HG03095 (cell line): ENCODE results near the gene PFDN5.
"Not testable (repeated sequence)": the region's sequence is repeated elsewhere in the genome, so short reads cannot be mapped to it uniquely, and the experiment has no call there.

Source experiments
- ATAC-seq: cut with Tn5 transposase; IDR thresholded peaks from one replicate; pipeline ENCODE4 v1.9.1; 2021; ENCODE audit warnings: moderate library complexity; ENCODE audit not compliant: unreplicated experiment

PFDN5 gene

DNA sequence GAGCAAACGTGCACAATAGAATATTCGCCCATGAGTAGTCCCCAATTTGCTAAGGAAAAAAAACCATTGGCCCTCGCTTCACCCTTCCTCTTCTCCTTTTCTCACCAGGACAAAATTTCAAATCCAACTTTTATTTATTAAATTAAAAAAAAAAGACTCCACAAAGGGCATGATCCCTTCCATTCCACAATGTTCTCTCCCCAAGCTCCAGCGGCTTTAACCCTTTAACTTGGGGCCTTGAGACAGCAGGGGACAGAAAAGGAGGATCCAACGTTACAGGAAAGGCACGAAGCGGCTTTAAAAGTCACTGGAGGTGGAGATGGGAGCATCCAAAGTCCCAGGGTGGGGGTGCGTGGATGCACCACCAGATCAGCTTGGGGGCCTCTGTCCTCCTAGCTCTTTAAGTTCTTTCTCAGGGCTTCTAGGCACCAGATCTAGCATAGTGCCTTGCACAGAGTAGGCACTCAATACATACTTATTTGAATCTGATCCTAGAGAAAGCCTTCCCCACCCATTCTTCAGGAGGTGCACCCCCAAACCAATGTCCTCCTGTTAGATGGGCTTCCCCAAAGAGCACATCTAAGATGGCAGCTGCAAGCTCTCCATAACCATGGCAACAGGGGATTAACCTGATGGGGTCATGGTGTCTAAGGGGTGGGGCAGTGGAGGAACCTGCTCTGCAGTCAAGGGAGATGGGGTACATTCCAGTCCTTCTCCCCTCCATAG is 31.3 kb downstream of the PFDN5 start:
- no peak for ATAC-seq

DNA sequence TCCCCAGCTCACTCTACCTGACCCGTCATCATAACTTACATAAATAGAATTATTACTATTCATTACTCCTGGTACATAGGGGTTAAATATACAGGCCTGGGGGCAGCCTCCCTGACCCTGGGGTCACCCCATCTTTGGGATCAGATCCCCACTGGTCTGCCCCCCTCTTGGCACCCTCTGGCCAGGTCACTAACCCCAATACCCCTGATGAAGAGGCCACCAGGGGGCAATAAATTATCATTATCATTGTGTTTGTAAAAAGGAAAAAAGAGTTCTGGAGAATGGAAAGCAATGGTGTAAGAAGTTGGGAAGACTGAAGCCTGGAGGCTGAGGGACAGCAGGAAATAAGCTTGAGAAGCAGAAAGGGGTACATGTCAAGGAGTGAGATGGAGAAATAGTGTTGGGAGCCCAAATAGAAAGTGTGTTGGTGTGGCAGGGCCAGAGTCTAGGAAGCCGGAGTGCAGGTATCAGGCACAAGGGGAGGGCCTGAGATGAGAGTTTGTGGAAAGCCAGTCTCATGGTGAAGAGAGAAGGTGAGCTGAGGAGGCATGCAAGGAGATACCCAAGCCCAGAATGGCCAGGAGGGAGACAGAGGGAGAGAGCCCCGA is 32.2 kb downstream of the PFDN5 start:
- ATAC-seq, result no peak

DNA sequence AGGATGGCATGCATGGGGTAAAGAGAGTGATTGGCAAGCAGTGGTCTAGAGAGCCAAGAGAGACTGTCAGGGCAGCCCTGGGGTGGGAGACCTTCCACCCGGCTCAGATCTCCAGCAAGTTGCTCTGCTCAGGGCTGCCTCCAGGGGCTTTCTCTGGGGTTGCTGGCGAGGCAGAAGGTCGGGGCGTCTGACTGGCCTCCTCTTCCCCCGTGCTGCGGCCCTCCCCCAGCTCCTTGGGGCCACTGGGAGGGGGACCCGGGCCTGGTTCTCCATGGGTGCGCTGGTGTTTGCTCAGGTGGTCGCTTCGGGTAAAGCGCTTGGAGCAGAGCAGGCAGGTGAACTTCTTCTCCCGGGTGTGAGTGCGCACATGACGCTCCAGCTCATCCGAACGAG is 32.7 kb downstream of the PFDN5 start:
- no peak for ATAC-seq

DNA sequence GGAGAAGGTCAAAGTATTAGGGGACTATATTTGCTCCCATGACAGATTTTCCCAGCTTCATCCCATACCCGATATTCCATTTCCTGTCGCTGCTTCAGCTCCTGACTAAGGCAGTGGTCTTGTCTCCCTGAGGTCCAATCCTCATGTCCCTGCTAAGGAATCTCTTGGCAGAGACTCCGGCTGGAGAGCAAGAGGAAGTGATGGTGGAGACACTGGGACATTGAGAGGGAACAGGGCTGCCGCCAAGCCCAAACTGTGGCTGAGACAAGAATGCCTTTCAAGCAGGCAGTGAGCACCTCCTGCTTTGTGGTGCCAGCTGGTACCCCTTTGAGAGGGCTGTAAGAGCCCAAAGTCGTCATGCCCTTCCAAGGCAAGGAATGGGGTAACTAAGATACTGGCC is 35.3 kb downstream of the PFDN5 start:
- no peak for ATAC-seq

DNA sequence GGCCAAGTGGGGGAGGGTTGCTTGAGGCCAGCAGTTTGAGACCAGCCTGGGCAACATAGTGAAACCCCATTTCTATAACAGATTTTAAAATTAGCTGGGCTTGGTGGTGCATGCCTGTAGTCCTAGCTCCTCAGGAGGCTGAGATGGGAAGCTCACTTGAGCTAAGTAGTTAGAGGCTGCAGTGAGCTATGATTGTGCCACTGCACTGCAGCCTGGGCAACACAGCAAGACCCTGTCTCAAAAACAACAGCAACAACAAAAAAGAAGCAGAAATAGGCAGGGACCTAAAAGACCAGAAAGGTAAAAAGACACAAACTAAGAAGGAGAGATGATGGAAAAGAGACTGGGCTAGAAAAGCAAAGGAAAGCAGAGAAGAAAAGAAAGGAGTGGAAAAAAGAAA is 37.0 kb downstream of the PFDN5 start:
- not testable (repeated sequence) for ATAC-seq

DNA sequence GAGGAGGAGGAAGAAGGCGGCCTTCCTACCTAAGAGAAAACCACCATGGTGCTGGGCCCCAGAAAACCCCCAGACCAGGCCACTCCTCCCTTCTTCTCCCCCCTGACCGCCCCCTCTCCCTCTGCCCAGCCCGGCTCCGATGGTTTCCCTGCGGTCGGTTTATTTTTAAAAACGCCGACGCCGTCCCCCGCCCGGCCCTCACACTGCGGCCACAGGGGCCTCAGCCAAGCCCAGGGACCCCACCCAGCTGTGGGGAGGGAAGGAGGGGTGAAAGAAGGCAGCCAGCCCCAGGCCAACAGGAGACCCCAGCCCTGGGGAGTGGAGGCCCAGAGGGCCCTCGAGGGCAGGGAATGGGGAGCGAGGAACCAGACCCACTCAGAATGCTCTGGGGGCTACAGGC is 37.4 kb downstream of the PFDN5 start:
- ATAC-seq, result no peak

DNA sequence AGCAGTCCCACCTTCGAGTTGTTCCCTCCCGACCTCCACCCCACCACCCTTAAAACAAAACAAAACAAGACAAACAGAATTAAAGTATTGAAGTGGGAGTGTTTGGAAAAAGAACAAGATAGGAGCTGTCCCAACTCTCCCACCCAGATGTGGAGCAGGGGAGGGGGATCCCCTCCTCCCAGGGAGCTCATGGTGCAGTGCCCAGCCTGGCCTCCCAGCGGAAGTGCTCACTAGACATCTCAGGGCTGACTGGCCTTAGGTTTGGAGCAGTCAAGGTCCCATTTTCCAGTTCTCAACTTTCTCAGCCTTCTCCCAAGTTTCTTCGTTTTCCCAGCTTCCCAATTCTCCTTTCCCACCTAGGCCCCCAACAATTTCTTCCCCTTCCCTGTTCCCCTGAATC is 37.9 kb downstream of the PFDN5 start:
- no peak for ATAC-seq

DNA sequence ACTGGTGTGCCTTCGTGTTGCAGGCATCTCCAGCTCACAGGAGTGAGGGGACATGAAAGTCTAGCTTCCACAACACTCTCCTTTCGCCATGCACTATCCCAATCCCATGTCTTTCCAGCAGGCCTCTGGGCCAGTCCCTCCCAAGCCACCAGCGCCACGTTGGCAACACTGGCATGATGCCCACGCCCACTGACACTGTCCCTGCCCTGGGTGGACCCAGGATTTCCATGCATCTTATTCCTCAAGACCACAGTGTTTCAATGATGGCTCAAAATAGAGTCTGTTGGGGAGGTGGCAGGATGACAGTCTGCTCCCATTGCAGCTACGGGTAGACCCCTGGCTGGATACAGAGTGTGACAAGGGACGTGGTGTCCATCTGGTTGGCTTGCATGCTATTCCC is 38.5 kb downstream of the PFDN5 start:
- no peak for ATAC-seq

DNA sequence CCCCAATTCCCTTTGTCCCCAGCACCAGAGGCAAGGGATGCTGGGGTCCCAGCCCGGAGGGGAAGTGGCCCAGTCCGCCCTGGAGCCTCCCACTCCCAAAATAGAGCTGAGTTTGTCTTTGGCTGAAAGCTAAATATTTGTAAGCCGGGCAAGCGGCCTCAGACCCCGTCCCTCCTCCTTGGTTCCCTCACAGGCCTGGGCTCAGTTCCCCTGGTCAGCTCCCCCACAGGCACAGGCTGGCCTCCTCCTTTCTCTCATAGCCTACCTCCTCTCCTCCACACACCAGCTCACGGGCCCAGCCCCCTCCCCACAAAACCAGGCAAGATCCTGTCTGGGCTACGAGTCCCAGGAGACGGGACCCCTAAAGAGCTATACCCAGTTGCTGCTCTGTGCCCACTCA is 39.5 kb downstream of the PFDN5 start:
- ATAC-seq, result no peak

DNA sequence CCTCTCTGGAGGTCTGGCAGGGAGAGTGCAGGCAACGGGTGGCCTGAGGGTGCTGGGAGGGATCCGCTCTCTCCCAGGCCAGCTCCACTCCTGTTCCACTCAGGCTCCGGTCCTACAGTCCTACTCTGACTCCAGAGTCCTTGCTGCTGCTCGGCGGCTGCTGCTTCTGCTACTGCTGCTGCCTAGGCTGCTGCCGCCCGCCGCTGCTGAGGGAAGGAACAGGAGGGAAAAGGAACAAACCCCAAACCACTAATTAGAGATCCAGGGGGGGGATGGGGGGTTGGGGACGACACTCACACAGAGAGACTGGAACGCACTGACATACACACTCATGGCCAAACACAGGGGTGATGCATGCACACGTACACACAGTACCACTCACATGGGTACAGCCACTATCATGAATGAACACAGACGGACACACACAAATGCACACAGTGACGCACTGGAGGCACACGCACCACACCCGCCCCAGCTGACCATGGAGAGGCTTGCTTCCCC is 40.9 kb downstream of the PFDN5 start, which contains the start of gene SP7:
TSS of gene SP7 (minus strand) at position 174 of the 501 bp plus-strand sequence. CDS start 708 bp downstream, outside the sequence.
- ATAC-seq, result no peak

DNA sequence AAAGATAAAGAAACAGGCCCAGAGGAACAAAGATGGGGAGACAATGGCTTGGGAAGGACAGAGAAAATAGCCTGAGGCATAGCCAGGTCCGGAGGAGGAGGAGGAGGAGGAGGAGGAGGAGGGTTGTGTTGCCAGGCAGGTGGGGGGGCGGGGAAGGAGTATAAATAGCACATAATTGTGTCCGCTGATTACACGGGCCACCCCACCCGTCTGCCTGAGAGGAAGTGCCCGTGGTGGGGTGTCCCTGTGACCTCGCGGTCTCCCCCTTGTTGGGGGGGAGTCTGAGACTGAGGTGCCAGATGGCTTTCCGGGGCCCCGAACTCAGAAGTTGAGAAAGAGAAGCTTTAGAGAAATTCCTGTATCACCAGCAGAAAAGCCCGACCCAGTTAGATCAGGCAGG is 42.7 kb downstream of the PFDN5 start:
- no peak for ATAC-seq

DNA sequence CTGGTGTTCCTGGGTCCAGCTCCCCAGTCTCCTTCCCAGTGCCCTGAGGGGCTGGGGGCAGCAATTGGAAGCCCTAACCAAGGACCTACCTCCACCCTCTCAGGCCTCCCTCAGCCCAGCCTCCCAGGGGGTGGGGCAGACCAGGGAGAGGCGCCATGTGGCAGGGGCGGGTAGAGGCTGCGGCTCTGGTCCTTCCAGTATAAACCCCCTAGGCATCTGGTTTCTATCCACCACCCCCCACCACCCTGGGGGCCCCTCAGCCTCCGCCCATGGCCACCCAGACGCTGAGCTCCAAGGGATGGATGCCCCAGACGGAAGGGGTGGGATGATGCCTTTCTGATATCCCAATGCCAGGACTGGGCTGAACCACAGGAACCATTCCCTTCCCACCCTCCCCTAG is 43.6 kb downstream of the PFDN5 start:
- ATAC-seq, result no peak

DNA sequence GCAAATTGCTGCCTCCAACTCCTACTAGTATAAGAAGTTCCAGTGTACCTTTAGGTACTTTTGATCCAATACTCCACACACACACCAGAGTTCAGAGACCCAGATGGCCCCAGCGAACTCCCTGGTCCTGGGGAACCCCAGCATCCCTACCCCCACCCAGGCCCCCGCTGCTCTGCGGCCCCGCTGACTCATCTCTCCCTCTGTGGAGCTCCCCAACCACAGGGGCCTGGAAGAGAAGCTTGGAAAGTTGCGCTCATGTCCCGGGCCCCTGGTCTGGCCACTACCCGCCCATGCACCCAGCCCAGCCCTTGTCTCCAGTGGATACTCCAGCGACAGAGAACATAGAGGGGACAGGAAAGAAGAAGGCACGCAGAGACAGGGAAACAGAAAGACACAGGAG is 45.1 kb downstream of the PFDN5 start:
- no peak for ATAC-seq

DNA sequence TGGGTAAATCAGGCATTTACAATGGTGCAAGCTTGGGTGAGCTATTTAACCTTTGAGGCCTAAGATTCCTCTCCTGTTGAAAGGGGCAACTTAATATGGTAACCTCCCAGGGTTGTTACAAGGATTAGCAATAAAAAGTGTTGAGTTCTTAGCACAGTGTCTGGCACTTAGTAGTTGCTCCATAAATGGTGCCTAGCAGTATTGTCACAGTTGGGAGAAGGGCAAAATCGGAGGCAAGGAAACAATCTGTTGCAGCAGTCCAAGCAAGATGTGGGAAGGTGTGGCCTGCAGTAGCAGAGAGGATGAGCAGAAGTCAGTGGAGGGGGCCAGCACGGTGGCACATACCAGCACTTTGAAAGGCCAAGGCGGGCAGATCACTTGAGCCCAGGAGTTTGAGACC is 48.1 kb downstream of the PFDN5 start:
- no peak for ATAC-seq

DNA sequence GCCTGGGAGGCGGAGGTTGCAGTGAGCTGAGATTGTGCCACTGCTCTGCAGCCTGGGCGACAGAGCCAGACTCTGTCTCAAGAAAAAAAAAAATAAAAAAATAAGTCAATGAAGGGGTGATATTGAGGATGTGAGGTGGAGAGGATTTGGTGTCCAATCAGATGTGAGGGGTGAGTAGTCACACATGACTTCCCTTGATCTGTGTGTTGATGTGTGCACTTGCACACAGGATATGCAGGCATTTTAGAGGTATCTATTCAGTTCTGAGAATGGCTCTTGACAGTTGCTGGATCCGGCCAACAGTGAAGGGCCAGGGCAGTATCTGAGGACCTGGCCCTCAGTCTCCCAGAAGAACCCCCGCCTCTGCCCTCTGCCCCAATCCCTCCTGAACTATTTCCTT is 48.6 kb downstream of the PFDN5 start:
- no peak for ATAC-seq

DNA sequence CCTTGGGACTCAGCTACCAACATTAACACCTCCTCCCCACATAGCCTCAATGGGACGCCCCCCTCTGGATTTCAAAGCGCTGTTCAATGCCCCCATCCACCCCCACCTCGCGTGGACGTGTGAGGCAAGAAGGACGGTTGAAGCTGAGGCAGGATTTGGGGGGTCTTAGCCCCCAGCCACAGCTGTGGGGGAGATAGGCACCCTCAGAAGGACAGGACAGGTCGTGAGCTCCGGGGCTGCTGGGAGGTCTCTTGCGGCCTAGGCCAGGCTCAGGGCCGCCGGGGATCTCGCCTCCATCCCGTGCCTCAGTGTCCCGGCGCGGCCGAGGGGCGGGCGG is 49.1 kb downstream of the PFDN5 start:
- ATAC-seq, result no peak

DNA sequence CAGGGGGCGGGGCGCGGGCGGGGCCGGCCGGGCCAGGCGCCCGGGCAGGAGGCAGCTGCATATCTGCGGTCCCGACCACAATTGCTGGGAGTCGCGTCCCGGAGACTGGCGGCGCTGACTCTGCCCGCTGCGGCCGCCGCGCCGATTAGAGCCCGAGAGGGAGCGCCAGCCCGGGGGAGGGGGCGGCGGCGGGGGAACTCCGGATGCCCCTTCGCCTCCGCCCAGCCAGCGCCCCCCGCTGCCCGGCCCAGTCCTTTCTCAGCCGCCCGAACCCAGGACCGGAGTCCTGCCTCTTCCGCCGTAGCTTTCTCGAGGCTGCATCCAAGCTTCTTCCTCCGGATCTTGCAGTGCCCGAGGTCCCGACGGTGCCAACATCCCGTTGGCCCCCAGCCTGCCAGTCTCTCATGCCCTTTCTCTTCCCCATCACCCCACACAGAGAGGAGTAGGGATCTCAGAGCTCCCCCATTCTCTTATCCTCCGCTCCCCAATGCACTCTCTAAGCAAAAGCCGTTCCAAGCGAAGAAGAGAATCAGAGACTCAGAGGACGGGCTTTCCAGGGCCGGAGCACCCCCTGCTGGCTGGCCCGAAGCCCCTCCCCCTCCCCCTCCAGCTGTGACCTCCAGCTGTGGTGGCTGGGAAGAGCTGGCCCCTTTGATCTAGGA is 49.6 kb downstream of the PFDN5 start:
- ATAC-seq, result peak; percentile 62

DNA sequence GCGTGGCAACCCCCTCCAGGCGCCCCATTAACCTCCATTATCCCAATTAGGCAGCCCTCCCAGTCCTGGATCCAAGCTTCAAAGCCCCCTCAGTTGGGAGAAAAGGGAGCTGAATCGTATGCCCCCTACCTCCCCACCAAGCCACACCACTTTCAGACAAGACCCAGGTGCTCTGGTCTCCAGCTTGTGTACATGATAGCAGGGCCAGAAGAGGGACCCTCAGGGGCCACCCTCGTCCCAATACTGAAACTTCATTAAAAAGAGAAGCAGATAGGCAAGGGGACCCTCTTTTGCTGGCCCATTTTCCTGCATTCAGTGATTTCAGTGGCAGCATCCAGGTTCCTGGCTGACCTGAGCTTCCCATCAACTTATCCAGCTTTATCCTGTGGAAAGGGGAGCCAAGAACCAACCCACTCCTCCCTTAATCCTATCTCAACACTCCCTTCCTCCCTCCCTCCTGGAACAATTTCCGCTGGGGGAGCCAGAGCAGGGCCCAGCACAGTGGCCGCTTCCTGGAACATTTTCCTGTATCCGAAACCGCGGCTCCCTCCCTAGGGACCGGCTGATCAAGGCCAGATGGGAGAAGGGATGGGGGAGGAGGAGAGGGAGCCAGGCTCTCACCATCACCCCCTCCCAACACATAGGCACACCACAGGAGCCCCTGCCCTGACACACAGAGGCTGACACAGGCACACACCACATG is 50.3 kb downstream of the PFDN5 start:
- no peak for ATAC-seq

DNA sequence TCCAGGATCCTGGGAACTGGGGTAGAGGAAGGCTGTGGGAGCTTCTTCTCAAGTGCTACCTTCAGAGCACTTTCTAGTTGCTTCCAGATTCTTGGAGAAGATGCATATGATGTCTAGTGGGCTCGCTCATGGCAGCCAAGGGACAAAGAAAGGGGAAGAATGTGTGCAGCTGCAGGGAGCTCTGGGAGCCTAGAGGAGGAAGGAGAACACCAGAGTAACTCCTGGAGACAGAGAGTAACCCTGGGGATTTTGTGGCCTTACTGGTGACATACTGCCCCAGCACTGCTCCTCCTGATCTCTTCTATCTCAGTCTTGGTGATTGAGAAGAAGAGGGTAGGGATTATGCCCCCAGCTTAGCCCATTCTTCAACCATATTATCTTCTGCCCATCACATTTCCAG is 51.1 kb downstream of the PFDN5 start:
- ATAC-seq, result no peak

DNA sequence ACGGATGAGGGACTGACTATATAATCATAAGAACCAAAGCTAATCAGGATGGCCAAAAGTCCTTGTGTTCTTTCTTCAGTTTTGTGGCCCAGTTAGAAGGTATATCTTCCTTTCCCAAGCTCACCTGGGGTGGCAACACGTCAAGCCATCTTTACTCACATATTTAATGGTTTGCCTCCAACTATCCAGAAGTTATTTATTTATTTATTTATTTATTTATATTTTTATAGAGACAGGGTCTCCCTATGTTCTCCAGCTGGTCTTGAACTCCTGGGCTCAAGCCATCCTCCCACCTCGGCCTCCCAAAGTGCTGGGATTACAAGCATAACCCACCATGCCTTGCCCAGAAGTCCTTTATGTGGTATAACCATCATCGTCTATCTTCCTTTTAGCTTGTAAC is 52.6 kb downstream of the PFDN5 start:
- no peak for ATAC-seq
